Stimulated activated CD8-positive, alpha-beta memory T cell treated with anti-CD3 and anti-CD28 coated beads, Interleukin-7, amount 100 ng/mL, for 1 hour (primary cell): ENCODE data around the gene ZBTB43.
"Not testable (repeated sequence)": the region's sequence is repeated elsewhere in the genome, so short reads cannot be mapped to it uniquely, and the experiment has no call there.

Experiments used
- DNase-seq, 2 donors: peaks; one replicate each; pipeline ENCODE4 v3.0.0-alpha.2; 2020; ENCODE audit warnings: low read depth in 2 of 2

The ZBTB43 gene

GRCh38 chr9:126791406-126792230 is 13.2 kb upstream of the ZBTB43 start:
- no peak for DNase-seq

GRCh38 chr9:126793686-126794417 is 11.0 kb upstream of the ZBTB43 start:
- DNase-seq: no peak

GRCh38 chr9:126794441-126794840 is 10.4 kb upstream of the ZBTB43 start:
- no peak for DNase-seq

GRCh38 chr9:126796758-126797157 is 8.1 kb upstream of the ZBTB43 start:
- DNase-seq: no peak

GRCh38 chr9:126797903-126798302 is 6.9 kb upstream of the ZBTB43 start:
- DNase-seq: no peak

GRCh38 chr9:126799034-126799433 is 5.8 kb upstream of the ZBTB43 start:
- DNase-seq: no peak

- DNase-seq: no peak
These were observed 2.4 kb upstream of the ZBTB43 start for GRCh38 chr9:126802318-126803059.

- DNase-seq: no peak
These were observed 593 bp upstream of the ZBTB43 start for GRCh38 chr9:126804198-126804695.

- DNase-seq: peak; percentile 46 to 54
These were observed 868 bp downstream of the ZBTB43 start for GRCh38 chr9:126805554-126806262.

- no peak for DNase-seq
These were observed 1.5 kb downstream of the ZBTB43 start for GRCh38 chr9:126806336-126806735.

- DNase-seq: no peak
These were observed 4.2 kb downstream of the ZBTB43 start for GRCh38 chr9:126809068-126809467.

- DNase-seq: not testable (repeated sequence)
These were observed 5.4 kb downstream of the ZBTB43 start for GRCh38 chr9:126810221-126810620.

- DNase-seq: no peak
These were observed 8.2 kb downstream of the ZBTB43 start for GRCh38 chr9:126813072-126813471.

GRCh38 chr9:126814091-126814490 is 9.3 kb downstream of the ZBTB43 start:
- DNase-seq: no peak

- DNase-seq: not testable (repeated sequence)
These were observed 12.8 kb downstream of the ZBTB43 start for GRCh38 chr9:126817615-126818014.

GRCh38 chr9:126818482-126818881 is 13.6 kb downstream of the ZBTB43 start:
- no peak for DNase-seq

- DNase-seq: no peak
These were observed 14.6 kb downstream of the ZBTB43 start for GRCh38 chr9:126819482-126819881.

GRCh38 chr9:126822278-126822677 is 17.4 kb downstream of the ZBTB43 start:
- no peak for DNase-seq

GRCh38 chr9:126822873-126823272 is 18.0 kb downstream of the ZBTB43 start:
- no peak for DNase-seq

GRCh38 chr9:126824052-126824451 is 19.2 kb downstream of the ZBTB43 start:
- not testable (repeated sequence) for DNase-seq

- DNase-seq: no peak
These were observed 22.4 kb downstream of the ZBTB43 start for GRCh38 chr9:126827227-126827626.

GRCh38 chr9:126829035-126829434 is 24.2 kb downstream of the ZBTB43 start:
- no peak for DNase-seq
